HepG2 (cell line): ENCODE measurements around the gene WDSUB1. TPM values are rescaled to one million over a fixed set of nuclear protein-coding genes. Genes with fewer than 3 reads are reported as not detected.
A peak's percentile ranks its signal among the peaks of the same experiment; 100 is the strongest.

ENCODE experiments used
- EED ChIP-seq: sonication (generic); formaldehyde crosslinking; IDR thresholded peaks from 2 replicates; pipeline ENCODE4 v1.5.0; 2020; ENCODE audit warnings: mild to moderate bottlenecking, missing genetic modification reagents
- HDAC1 ChIP-seq: sonication (generic); formaldehyde crosslinking; IDR thresholded peaks from 2 replicates; pipeline ENCODE4 v1.5.1; 2020; ENCODE audit warnings: mild to moderate bottlenecking, missing genetic modification reagents
- HMG20B ChIP-seq: conservative IDR thresholded peaks from 2 replicates; pipeline ENCODE4 v1.6.1; 2016; ENCODE audit warnings: missing genetic modification reagents, missing compliant biosample characterization
- IRX3 ChIP-seq: sonication (generic); formaldehyde crosslinking; IDR thresholded peaks from 2 replicates; pipeline ENCODE4 v1.8.1; 2023; ENCODE audit warnings: mild to moderate bottlenecking, low read depth, missing genetic modification reagents, borderline replicate concordance
- ISX ChIP-seq: sonication (generic); formaldehyde crosslinking; conservative IDR thresholded peaks from 2 replicates; pipeline ENCODE4 v1.5.0; 2020; ENCODE audit warnings: missing genetic modification reagents
- KDM2A ChIP-seq: sonication (generic); formaldehyde crosslinking; IDR thresholded peaks from 2 replicates; pipeline ENCODE4 v1.4.0; 2020; ENCODE audit warnings: low read depth, missing genetic modification reagents, borderline replicate concordance
- KLF15 ChIP-seq: sonication (generic); formaldehyde crosslinking; IDR thresholded peaks from 2 replicates; pipeline ENCODE4 v1.8.1; 2023; ENCODE audit warnings: borderline replicate concordance, mild to moderate bottlenecking, inconsistent platforms, missing genetic modification reagents, mixed read lengths
- RARA ChIP-seq: IDR thresholded peaks from 2 replicates; pipeline ENCODE4 v1.6.1; 2016; ENCODE audit warnings: missing genetic modification reagents, missing compliant biosample characterization
- SALL1 ChIP-seq: sonication (generic); formaldehyde crosslinking; IDR thresholded peaks from 2 replicates; pipeline ENCODE4 v1.8.0; 2022; ENCODE audit warnings: mild to moderate bottlenecking, missing genetic modification reagents
- SNAPC2 ChIP-seq: sonication (generic); formaldehyde crosslinking; IDR thresholded peaks from 2 replicates; pipeline ENCODE4 v1.8.1; 2022; ENCODE audit warnings: mild to moderate bottlenecking, missing genetic modification reagents
- ZBTB4 ChIP-seq: sonication (generic); formaldehyde crosslinking; IDR thresholded peaks from 2 replicates; pipeline ENCODE4 v1.4.0; 2020; ENCODE audit warnings: missing genetic modification reagents, mild to moderate bottlenecking, borderline replicate concordance
- ZKSCAN5 ChIP-seq: sonication (generic); formaldehyde crosslinking; IDR thresholded peaks from 2 replicates; pipeline ENCODE4 v1.5.1; 2020; ENCODE audit warnings: mild to moderate bottlenecking, missing genetic modification reagents
- ZNF225 ChIP-seq: sonication (generic); formaldehyde crosslinking; IDR thresholded peaks from 2 replicates; pipeline ENCODE4 v1.4.0; 2020; ENCODE audit warnings: mild to moderate bottlenecking, missing genetic modification reagents
- ZNF331 ChIP-seq: sonication (generic); formaldehyde crosslinking; IDR thresholded peaks from 2 replicates; pipeline ENCODE4 v1.4.0; 2020; ENCODE audit warnings: missing genetic modification reagents
- ZNF709 ChIP-seq: sonication (generic); formaldehyde crosslinking; IDR thresholded peaks from 2 replicates; pipeline ENCODE4 v1.5.0; 2020; ENCODE audit warnings: mild to moderate bottlenecking, missing genetic modification reagents
- ZNF766 ChIP-seq: sonication (generic); formaldehyde crosslinking; IDR thresholded peaks from 2 replicates; pipeline ENCODE4 v1.5.0; 2020; ENCODE audit warnings: missing genetic modification reagents, borderline replicate concordance
- ZNF800 ChIP-seq: sonication (generic); formaldehyde crosslinking; IDR thresholded peaks from 2 replicates; pipeline ENCODE4 v1.4.0; 2020; ENCODE audit warnings: missing genetic modification reagents
- polyA plus RNA-seq, 8 experiments: library from polyadenylated mRNA; depleted of rRNA in 3 of 8; stranded (reverse) in 7 of 8; unstranded in 1 of 8; fragments of >200 nt; fragmentation: Illumina TruSeq in 4 of 8; extraction: Trizol in 4 of 8; gene quantifications; 2 replicates each; pipeline versions ENCODE4 v1.2.1 to v1.2.3, GENCODE V29; 2011 to 2016; ENCODE audit warnings: low read depth in 4 of 8, missing spikeins in 1 of 8, mixed read lengths in 1 of 8; ENCODE audit not compliant: insufficient read depth in 1 of 8
- total RNA-seq, 5 experiments: library from RNA; depleted of rRNA; stranded (reverse); fragments of >200 nt; fragmentation: Illumina TruSeq; extraction: Trizol; gene quantifications; 2 replicates each; pipeline ENCODE4 v1.2.3, GENCODE V29; 2016; ENCODE audit warnings: low read depth in 1 of 5
- TF ChIP-seq, protein P1 (sequence below): sonication (generic); formaldehyde crosslinking; IDR thresholded peaks from 2 replicates; pipeline ENCODE4 v1.4.0; 2020; ENCODE audit warnings: missing genetic modification reagents
- TF ChIP-seq, protein P2 (sequence below): sonication (generic); formaldehyde crosslinking; conservative IDR thresholded peaks from 2 replicates; pipeline ENCODE4 v1.4.0; 2020; ENCODE audit warnings: missing genetic modification reagents

WDSUB1 gene
- total and polyA plus RNA-seq, 2 of the 13 experiments (the other 11 are each of a cell fraction or from before 2014, with no cell fraction given) = 10.1 to 10.7 TPM

- TF ChIP-seq, protein P1, sequence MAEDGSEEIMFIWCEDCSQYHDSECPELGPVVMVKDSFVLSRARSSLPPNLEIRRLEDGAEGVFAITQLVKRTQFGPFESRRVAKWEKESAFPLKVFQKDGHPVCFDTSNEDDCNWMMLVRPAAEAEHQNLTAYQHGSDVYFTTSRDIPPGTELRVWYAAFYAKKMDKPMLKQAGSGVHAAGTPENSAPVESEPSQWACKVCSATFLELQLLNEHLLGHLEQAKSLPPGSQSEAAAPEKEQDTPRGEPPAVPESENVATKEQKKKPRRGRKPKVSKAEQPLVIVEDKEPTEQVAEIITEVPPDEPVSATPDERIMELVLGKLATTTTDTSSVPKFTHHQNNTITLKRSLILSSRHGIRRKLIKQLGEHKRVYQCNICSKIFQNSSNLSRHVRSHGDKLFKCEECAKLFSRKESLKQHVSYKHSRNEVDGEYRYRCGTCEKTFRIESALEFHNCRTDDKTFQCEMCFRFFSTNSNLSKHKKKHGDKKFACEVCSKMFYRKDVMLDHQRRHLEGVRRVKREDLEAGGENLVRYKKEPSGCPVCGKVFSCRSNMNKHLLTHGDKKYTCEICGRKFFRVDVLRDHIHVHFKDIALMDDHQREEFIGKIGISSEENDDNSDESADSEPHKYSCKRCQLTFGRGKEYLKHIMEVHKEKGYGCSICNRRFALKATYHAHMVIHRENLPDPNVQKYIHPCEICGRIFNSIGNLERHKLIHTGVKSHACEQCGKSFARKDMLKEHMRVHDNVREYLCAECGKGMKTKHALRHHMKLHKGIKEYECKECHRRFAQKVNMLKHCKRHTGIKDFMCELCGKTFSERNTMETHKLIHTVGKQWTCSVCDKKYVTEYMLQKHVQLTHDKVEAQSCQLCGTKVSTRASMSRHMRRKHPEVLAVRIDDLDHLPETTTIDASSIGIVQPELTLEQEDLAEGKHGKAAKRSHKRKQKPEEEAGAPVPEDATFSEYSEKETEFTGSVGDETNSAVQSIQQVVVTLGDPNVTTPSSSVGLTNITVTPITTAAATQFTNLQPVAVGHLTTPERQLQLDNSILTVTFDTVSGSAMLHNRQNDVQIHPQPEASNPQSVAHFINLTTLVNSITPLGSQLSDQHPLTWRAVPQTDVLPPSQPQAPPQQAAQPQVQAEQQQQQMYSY = no peak
- TF ChIP-seq ZNF709 (CRISPR knock-in tag) = no peak; the same call in 1 of the 2 replicates
- TF ChIP-seq ZNF225 (CRISPR knock-in tag) = no peak; the same call in 1 of the 2 replicates
- TF ChIP-seq ZNF800 (CRISPR knock-in tag) = no peak; the same call in 1 of the 2 replicates
- no peak for TF ChIP-seq EED (CRISPR knock-in tag)
- no peak for TF ChIP-seq IRX3 (CRISPR knock-in tag)
- no peak; the same call in 1 of the 2 replicates for TF ChIP-seq KDM2A
- TF ChIP-seq RARA = no peak; the same call in 1 of the 2 replicates
- TF ChIP-seq HMG20B (CRISPR knock-in tag) = 0 out of 2 replicates have a peak, but pooled peaks have one; percentile 20
- TF ChIP-seq SALL1 (CRISPR knock-in tag) = peak; percentile 71; the same call in 1 of the 2 replicates
- no peak for TF ChIP-seq ZNF766 (CRISPR knock-in tag)
- TF ChIP-seq ZKSCAN5 (CRISPR knock-in tag) = no peak
- TF ChIP-seq KLF15 = no peak
- no peak for TF ChIP-seq ZNF331 (CRISPR knock-in tag)
- TF ChIP-seq ZBTB4 (CRISPR knock-in tag) = 0 out of 2 replicates have a peak, but pooled peaks have one; percentile 8
- TF ChIP-seq SNAPC2 (CRISPR knock-in tag) = no peak; the same call in 1 of the 2 replicates
- TF ChIP-seq HDAC1 (CRISPR knock-in tag) = peak; percentile 48
- TF ChIP-seq, protein P2, sequence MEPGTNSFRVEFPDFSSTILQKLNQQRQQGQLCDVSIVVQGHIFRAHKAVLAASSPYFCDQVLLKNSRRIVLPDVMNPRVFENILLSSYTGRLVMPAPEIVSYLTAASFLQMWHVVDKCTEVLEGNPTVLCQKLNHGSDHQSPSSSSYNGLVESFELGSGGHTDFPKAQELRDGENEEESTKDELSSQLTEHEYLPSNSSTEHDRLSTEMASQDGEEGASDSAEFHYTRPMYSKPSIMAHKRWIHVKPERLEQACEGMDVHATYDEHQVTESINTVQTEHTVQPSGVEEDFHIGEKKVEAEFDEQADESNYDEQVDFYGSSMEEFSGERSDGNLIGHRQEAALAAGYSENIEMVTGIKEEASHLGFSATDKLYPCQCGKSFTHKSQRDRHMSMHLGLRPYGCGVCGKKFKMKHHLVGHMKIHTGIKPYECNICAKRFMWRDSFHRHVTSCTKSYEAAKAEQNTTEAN (CRISPR knock-in tag) = no peak
- no peak for TF ChIP-seq ISX
Observed at GRCh38 chr2:159286709-159287441, 372 bp upstream of the WDSUB1 start (continued).
